ENCODE results near the gene VAV3.
"Not testable (repeated sequence)": the region's sequence is repeated elsewhere in the genome, so short reads cannot be mapped to it uniquely, and the experiment has no call there.

VAV3 gene

DNA sequence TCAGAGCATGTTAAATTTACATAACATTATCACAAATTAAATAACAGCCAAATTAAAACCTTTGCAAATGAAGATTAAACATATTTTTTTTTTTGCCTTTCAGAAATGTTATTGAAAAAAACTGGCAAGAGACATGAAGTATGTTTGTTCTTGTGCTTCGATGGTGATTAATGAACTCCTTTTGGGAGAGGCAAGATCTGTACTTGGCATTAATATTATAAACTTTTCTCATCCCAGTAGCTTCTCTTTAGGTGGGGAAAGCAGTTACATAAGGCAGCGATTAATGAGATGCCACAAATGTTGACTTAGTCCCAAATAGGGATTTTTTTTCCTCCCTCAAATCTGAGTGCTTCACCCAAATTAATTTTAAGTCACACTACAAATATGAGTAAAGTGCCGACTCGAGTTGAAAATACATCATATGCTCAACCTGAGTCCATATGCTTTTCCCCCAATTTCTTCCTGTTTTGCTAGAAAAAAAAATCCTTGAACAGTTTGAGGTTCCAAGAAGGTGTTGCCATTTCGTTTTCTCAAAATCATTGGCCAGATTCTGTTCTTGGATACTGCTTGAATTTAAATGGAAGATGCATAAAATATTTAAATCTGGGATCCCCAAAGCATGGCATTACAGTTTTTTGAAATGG is 294.5 kb downstream of the VAV3 start:
- DNase-seq, result no peak

- no peak for DNase-seq
Observed at GRCh38 chr1:107669996-107670395, 295.0 kb downstream of the VAV3 start.

DNA sequence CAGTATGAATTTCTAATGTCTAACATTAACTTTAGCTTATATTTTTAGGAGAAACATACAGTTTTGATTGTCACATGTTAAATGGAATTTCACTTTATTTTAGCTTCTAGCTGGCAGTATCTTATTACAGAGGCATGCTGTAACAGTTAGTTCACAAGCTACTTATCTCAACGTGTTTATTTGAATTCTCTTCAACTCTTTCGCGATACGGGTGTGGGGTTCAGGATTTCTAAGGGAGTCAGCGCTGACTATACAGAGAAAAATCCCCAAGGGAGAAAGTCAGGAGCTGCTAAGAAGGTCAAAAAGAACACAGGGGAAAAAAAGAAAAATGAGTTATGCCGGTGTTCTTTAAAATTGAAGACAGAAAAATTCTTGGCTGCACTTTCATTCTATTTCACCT is 296.2 kb downstream of the VAV3 start:
- no peak for DNase-seq

GRCh38 chr1:107666493-107666892 is 298.5 kb downstream of the VAV3 start:
- DNase-seq, result no peak

GRCh38 chr1:107664982-107665925 is 299.7 kb downstream of the VAV3 start:
- DNase-seq, result no peak

GRCh38 chr1:107662971-107663370 is 302.0 kb downstream of the VAV3 start:
- no peak for DNase-seq

GRCh38 chr1:107661158-107661557 is 303.8 kb downstream of the VAV3 start:
- no peak for DNase-seq

DNA sequence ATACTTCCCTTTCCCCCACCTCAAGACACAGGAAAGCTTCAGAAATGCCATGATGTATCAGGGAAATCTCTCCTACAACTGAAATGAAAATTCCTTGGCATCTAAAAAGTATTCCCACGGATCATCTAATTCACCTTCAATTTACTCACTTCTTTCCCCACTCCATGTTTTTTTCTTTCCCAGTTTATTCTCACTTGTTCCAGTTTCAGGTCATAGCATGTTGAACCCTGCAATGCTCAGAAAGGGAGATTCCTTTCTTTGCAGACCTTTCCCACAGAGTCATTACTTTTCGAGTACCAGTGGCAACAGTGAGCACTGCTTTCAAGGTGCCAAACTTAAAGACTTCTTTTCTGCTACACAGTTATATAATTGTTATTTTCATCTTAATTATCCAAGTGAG is 305.0 kb downstream of the VAV3 start:
- DNase-seq, result no peak

- no peak for DNase-seq
Observed at GRCh38 chr1:107657356-107657755, 307.6 kb downstream of the VAV3 start.

DNA sequence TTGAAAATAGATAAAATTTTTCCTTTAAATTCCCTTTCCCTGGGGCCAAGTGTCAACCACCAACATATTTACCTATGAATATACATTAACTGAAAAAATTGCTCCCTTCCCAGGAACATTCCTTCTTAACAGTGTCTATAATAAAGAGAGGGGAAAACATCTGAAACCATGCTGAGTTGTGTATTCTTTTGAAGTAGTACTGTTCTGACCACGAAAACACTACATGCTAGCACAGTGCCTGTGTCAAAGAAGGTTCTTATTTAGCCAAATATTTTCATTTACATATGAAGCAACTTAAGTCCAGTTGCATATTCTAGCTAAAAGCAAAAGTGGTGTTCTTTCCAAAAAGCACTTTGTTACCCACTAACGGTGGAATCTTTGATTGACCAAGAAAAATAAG is 311.2 kb downstream of the VAV3 start:
- DNase-seq, result no peak

- no peak for DNase-seq
Observed at GRCh38 chr1:107653005-107653404, 312.0 kb downstream of the VAV3 start.

DNA sequence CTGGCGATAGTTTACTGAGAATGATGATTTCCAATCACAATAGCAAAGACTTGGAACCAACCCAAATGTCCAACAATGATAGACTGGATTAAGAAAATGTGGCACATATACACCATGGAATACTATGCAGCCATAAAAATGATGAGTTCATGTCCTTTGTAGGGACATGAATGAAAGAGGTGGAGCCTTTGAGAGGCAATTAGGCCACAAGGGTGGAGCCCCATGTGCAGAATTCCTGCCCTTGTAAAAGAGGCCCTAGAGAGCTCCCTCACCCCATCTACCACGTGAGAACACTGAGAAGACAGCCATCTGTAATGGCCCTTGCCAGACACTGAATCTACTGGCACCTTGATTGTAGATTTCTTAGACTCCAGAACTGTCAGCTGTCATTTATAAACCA is 314.2 kb downstream of the VAV3 start:
- not testable (repeated sequence) for DNase-seq

DNA sequence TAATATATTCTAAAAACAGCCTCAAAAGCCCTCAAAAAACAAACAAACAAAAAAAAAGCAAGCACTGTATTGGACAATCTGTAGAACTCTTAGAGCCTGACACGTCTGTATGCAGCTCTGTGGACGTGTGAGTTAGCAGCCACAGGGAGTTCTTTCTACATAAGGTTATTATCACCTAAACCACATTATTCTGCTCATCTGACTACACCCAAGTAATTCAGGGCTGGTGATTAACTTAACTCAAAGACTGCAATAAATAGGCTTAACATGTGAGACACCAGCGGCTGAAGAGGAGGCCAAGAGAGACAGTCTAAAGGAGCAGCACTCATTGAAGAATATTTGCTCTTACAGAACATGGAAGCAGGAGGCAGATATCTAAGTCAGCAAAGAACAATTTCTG is 316.0 kb downstream of the VAV3 start:
- DNase-seq, result no peak

- DNase-seq, result no peak
Observed at GRCh38 chr1:107648071-107648470, 316.9 kb downstream of the VAV3 start.

GRCh38 chr1:107647012-107647411 is 318.0 kb downstream of the VAV3 start:
- no peak for DNase-seq

DNA sequence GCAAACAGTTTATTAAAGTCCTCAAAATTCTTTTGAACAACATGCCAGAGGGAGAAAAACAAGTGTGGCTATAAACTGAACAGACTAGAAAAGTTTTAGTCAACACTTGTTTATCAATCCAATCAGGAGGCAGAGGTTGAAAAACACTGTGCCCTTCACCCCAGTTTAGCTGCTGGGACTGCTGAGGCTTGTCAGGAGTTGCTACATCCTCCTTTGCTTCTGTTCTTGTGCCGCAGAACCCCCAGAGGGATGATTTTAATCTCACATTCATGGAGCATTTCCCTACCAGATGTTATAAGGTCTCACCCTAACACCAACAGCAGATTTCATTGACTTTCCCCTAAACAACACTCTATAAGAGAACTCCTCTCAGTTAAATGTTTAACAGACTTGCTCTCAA is 321.2 kb downstream of the VAV3 start:
- no peak for DNase-seq

- no peak for DNase-seq
Observed at GRCh38 chr1:107640207-107640606, 324.8 kb downstream of the VAV3 start.

DNA sequence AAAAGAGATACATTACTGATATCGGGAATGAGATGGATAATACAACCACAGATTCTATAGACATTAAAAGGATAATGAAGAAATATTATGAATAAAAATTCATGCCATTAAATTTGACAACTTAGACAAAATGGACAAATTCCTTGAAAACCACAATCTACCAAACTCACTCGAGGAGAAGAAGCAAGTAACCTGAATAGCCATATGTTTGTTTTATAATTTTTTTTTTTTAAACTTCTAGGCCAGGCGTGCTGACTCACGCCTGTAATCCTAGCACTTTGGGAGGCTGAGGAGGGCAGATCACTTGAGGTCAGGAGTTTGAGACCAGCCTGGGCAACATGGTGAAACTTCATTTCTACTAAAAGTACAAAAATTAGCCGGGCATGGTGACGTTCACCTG is 327.9 kb downstream of the VAV3 start:
- DNase-seq, result no peak

DNA sequence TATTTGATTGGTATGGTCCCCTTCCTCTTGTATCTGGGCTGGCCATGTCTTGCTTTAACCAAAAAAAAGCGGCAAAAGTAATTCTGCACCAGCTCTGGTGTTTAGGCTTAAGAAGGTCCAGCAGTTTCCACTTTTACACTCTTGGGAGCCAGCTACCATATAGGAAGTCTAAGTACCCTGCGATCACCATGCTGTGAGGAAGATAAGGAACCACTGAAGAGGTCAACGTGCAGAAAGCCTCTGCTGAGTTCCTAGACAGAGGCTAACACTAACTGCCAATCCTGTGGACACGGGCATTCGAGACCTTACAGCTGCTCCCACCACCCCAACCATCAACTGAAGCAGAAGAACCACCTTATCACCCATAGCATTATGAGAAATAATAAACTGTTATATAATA is 331.4 kb downstream of the VAV3 start:
- no peak for DNase-seq

DNA sequence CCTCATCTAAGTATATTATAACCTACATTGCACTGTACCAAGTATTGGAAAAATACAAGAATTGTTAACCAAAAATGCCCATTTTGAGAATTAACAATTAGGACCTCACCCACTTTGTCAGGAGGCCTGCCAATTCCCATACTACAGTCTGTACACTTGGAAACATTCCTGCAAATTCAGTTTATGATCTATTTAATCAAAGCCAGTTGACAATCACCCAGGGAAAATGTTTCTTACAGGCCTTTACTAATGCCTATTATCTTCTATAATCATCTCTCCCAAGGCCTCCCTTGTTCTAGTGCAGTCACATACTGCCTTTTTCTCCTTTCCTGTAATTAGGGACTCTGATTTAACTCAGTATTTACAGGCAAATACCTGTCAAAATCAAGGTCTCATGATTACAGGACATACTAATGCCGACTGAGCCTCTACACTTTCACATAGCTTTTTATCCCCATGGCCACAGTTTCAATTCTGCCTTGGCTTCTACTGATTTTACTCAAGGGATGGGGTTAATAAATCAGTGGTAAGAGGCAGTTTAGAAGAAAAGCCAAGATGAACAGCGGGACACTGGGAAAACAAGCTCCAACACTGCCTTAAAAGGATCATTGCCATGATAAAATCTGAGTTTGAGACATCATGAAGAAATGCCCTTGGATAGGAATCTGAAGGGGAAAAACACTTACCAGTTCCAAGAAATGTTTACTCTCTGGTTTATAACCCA is 338.7 kb downstream of the VAV3 start:
- no peak for DNase-seq

DNA sequence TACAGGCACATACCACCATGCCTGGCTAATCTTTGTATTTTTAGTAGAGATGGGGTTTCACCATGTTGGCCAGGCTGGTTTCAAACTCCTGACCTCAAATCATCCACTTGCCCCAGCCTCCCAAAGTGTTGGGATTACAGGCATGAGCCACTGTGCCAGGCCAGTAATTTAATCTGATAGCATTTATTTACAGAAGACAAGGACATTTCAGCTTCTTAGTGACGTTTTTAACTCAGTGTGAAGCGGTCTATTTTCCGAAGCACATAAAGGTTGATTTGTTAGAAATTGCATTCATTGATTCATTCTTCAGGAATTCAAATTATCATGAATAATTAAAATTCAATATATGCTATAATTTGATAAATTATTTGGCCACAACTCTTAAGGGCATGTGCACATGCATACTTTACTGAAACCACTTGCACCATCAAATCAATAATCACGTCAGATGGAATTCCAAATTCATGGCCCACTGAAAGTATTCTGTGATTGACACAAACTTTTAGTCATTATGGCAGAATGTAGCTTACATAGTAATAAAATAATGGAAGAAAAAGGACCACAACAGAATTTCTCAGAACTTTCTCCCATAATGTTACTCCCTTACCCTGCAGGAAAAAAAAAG is 339.5 kb downstream of the VAV3 start:
- no peak for DNase-seq

DNA sequence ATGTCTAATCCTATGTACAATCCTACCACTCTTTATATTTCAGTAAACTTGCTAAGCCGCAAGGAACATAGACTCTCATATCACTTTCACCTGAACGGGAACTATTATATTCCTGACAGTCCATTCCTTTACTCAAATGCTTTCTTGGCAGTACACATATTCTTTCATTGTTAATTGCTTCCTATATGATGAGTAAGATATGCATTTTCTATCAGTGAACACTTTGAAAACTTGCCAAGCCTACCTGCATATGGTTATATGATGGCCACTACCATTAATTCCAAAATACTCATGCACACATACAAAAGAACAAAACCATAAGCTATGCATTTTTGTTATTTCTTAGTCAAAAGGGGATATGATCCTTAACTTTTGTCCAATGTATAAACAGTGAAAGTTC is 341.5 kb downstream of the VAV3 start:
- no peak for DNase-seq

- no peak for DNase-seq
Observed at GRCh38 chr1:107622966-107623365, 342.0 kb downstream of the VAV3 start.
